GM12801 (cell line): ENCODE measurements around the gene STXBP5.

ENCODE experiments used
- TF ChIP-seq, protein P1 (sequence below): IDR thresholded peaks from one replicate; pipeline ENCODE4 v1.5.1; 2011; ENCODE audit warnings: control low read depth; ENCODE audit not compliant: insufficient read length; ENCODE audit errors: extremely low read depth

The STXBP5 gene

DNA sequence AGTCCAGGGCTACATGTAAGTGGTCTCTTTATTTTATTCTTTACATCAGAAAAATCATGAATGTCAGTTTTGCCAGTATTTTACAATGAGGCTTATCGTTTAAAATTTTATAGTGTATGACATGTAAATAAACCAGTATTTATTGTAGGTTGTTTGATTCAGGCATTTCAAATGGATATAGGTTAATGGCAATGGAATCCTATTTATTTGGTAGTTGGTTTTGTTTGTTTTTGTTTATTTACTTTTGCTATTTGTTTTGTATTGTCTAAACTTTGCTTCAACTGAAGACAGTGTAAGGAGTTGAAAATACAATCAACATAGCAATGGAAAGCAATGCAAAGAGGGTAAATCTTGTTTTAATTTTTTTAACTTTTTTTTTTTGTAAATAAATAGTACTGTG is 185.2 kb downstream of the STXBP5 start:
- TF ChIP-seq, protein P1, sequence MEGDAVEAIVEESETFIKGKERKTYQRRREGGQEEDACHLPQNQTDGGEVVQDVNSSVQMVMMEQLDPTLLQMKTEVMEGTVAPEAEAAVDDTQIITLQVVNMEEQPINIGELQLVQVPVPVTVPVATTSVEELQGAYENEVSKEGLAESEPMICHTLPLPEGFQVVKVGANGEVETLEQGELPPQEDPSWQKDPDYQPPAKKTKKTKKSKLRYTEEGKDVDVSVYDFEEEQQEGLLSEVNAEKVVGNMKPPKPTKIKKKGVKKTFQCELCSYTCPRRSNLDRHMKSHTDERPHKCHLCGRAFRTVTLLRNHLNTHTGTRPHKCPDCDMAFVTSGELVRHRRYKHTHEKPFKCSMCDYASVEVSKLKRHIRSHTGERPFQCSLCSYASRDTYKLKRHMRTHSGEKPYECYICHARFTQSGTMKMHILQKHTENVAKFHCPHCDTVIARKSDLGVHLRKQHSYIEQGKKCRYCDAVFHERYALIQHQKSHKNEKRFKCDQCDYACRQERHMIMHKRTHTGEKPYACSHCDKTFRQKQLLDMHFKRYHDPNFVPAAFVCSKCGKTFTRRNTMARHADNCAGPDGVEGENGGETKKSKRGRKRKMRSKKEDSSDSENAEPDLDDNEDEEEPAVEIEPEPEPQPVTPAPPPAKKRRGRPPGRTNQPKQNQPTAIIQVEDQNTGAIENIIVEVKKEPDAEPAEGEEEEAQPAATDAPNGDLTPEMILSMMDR, result no peak

DNA sequence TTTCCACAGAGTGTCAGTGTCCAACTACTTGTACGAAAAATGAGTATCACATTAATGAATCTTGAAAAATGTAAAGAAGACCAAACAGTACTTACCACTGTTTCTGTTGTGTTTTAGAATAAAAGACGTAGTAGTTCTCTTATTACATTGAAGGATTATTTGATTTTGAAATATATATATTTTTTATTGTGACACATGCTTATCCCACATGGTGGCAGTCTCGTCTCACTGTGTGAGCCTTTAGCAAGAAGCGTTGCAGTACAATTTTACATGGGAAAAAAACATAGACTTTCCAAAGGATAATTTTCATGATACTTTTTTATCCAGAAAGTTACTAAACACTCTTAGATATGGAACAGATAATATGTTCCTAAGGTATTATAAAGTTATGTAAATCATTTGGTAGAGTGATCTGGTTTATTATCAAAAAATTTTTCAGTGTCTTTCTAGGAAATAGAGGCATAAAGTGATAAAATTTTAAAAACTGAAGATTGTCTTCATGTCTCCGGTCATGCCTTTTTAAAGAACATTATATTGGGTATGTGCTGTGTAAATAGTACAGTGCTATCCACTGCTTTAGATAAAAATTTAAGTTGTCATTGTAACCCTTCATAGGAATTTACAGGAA is 186.8 kb downstream of the STXBP5 start:
- TF ChIP-seq, protein P1, result no peak

DNA sequence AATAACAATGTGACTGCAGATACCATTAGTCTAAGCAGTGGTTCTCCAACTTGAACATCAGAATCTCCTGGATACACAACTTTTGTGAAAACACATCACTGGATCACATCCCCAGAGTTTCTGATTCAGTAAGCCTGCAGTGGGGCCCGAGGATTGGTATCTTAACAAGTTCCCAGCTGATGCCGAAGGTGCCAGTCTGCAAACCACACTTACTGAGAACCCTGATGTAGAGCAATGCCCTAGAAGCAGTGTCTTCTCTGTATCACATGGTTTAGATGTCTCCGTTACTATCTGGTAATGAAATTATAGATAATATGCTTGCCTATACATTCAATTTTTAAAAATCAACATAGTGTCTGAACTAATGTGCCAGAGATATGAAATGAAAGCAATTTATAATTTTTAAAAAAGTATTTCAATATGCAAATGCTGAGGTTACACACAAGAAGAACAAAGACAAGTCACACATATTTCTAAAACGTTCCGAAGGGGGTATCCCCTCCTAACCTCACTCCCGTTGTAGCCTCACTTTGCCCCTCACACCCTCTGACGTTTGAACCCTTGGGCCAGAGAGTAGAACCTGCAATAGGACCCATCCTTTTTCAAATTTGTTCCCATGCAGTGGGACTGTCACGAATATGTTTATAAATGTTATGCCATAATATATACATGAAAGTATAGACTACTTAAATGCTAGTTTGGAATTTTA is 188.9 kb downstream of the STXBP5 start:
- TF ChIP-seq, protein P1, result no peak

DNA sequence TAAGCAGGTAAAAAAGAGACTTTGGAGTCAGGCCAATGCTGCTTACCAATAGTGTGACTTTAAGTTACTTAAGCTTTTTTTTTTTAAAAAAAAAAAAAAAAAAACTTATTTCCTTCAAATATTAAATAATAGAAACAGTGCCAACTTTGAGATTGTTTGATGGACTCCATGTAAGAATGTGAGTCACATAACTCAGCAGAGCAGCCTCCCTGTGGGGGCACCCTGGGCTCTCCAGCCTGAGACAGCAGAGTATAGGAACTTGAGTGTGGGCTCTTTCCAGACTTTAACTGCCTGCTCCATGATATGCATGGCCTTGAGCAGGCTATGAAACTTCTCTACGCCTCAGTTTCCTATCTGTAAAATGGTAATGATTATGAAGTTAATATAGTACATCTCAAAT is 190.9 kb downstream of the STXBP5 start:
- TF ChIP-seq, protein P1, result no peak

DNA sequence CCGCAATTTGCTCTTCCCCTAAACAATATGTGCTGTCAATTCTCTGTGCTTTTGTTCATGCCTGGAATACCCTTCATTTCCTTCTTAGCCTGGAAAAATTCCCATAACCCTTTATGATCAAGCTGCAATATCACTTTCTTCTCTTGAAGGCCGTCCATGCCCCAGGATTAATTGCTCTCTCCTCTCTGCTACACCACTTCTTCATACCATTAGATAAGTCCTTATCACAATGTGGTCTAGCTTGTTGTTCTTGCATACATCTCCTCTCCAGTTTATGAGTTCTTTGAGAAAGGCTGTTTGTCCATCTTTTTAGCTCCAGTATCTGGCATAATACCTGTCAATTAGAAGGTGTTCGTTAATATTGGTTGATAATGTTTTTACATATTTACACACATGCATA is 193.1 kb downstream of the STXBP5 start:
- TF ChIP-seq, protein P1, result no peak

DNA sequence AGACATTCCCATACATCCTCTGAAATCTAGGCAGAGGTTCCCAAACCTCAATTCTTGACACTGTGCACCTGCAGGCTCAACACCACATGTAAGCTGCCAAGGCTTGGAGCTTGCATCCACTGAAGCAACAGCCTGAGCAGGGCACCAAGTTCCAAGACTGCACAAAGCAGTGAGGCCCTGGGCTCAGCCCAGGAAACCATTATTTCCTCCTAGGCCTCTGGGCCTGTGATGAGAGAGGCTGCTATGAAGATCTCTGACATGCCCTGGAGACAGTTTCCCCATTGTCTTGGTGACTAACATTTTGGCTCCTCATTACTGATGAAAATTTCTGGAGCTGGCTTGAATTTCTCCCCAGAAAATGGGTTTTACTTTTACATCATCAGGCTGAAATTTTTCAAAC is 196.8 kb downstream of the STXBP5 start:
- TF ChIP-seq, protein P1, result no peak

DNA sequence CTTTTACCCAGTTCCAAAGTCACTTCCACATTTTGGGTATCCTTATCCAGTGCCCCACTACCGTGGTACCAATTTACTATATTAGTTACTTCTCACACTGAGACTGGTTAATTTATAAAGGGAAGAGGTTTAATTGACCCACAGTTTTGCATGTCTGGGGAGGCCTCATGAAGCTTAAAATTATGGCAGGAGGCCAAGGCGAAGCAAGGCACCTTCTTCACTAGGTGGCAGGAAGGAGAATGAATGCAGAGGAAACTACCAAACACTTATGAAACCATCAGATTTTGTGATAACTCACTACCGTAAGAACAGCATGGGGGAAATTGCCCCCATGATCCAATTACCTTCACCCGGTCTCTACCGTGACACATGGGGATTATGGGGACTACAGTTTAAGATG is 197.6 kb downstream of the STXBP5 start:
- TF ChIP-seq, protein P1, result no peak
